NK-92 (cell line): ENCODE measurements around the gene BAG5.

Experiments
- DNase-seq: peaks from one replicate; lab custom pipeline; 2025; ENCODE audit not compliant: unreplicated experiment; lab: John Stamatoyannopoulos, UW

Gene BAG5

DNA sequence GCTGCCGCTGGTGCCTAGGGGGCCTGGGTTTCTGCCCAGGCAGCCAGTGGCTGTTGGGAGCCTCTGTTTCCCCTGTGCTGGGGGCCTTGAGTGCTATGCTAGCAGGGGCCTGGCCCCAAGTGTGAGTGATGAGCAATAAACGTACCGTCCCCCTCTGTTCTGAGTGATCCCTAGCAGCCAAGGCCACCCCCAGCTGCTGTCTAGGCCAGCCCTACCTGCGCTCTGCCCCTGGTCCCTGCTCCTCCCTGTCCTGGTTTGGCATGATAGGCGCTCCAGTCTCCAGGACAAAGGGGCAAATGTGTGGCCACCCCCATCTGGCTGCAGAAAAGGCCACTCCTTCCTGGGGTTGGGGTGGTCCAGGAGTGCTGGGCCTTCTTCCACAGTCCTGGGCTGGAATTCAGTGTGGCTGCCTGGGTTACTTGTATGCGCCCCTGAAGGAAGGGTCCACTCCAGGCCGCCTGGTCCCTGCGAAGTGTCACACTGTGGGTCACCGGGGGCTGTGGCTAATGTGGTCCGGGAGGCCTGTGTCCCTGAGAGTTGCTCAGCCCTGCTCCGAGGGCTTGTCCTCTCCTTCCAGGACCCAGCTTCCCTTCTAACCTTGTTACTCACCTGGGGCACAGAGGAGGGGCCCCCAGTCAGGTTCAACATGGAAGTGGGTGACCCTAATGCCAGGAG, 26.4 kb downstream of the BAG5 start:
- DNase-seq = no peak

- no peak for DNase-seq
These were observed 27.2 kb downstream of the BAG5 start for GRCh38 chr14:103535081-103535890.

DNA sequence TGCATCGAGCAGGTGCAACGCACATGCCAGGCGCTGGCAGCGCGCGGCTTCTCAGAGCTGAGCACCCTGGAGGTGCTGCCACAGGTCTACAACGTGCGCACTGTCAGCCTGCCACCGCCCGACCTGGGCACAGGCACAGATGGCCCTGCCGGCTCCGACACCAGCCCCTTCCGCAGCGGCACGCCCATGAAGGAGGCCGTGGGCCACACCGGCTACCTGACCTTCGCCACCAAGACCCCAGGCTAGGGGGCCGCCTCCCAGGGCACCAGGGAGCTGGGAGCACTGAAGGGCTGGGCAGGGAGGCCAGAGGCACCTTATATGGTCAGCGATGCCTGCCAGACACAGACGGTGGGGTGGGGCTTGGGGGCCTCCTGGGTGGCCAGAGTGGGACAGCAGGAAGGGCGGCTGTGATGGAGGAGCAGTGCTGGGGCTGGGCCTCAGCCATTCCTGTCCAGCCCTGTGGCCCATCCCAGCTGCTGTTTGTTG, 27.8 kb downstream of the BAG5 start:
- no peak for DNase-seq

- no peak for DNase-seq
These were observed 28.4 kb downstream of the BAG5 start for GRCh38 chr14:103533999-103534575.

DNA sequence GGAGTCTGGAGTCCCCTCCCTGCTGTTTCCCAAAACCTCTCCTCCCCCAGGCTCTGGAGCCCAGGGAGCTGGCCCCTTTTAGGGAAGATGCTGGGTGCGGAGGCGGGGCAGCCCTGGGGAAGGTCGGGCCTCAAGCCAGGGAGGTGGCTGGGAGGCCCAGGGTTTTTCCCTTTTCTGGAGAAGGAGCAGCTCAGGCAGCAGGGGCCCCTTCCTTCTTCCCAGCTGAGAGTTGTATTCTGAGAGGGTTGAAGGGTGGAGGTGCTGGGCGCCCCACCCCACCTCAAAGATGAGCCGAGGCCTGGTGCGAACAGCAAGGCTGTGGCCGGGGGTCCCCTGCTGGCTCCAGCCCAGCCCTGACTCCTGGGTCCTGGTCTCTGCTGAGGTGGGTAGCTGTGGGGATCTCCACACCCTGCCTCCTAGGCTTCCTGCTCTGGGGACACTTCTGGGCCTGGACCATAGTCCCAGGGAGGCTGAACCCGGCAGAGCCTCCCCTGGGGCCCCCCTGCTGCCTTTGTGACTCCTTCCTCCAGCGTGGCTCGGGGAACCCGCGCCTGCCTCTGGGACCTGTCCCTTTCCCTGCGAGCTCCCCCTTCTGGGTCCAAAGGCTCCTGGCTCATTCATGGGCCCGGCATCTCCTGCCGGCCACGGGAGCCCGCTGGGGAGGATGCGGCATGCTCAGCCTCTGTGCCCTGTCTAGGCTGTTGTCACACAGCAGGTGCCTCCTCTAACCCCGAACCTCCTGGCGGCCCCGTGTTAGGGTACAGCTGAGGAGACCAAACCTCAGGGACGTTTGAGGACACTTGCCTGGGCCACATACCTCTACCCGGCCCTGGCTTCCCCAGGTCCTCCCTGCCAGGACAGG, 29.1 kb downstream of the BAG5 start:
- DNase-seq = no peak

- no peak for DNase-seq
These were observed 30.0 kb downstream of the BAG5 start for GRCh38 chr14:103532216-103533136.

DNA sequence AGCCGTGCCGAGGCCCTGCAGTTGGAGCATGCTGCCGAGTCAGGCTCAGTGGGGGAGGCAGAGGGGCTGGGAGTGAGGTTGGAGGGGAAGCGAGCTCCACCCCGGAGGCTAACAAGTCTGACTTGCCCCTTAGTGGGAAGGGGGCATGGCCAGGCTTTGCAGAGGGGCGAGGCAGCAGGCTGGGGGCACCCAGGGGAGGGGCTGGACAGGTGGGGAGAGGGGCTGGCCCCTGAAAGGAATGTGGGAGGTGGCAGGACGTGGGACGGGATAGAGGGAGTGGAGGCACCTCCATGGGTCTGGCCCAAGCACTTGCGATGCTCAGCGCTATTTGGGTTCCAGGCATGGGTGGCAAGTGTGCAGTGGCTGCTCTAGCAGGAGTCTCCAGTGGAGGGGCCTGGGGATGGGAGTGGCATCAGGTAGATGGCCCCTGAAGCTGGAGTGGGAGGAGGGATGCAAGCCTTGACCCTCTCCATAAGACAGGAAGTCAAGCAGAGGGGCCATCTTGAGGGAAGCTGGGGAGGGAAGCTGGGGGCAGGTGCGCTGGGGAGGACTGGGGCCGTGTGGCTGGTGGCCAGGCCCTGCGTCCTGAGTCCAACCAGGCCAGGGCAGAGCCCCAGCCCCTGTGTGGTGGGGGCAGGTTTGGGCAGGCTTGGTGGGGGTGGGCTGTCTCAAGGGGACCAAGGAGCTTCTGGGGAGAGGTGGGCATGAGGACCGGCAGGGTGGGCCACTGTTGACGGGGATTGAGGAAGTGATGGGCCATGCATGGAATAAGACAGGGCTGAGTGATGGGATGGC, 30.8 kb downstream of the BAG5 start:
- DNase-seq = no peak

DNA sequence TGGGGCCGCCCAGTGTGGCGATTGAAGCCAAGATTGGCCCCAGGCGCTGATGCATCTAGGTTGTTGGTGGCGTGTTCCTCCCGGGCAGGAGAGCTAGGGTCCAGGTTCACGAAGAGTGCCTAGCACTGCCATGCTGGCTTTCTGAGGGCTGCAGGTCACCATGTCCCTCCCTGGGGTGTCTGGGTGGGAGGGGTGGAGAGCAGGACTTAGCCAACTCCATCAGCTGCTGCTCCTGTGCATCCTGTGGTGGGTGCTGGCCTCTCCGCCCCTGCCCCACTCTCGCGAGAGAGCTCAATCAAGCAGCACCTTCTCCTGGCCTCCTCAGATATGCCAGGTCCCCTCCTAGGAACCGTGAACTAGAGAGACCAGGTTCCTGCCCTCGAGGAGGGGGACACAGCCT, 31.6 kb downstream of the BAG5 start:
- no peak for DNase-seq

DNA sequence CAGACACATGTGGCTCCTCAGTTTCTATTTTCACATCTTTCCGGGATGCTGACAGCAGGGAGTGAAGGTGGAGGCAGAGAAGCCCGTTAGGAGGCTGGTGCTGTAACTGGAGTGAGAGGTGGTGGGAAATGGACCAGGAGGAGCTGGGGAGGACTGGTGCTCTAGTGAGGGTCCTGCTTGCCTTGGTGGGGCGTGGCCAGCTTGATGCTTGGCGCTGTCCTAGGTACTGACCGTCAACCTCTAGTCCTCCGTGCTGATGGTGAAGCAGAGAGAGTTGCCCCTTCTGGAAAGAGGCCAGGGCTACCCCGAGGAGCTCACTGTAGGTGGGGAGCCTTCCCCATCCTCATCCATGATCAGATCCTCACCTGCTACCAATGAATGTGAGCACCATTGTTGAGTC, 32.1 kb downstream of the BAG5 start:
- no peak for DNase-seq

DNA sequence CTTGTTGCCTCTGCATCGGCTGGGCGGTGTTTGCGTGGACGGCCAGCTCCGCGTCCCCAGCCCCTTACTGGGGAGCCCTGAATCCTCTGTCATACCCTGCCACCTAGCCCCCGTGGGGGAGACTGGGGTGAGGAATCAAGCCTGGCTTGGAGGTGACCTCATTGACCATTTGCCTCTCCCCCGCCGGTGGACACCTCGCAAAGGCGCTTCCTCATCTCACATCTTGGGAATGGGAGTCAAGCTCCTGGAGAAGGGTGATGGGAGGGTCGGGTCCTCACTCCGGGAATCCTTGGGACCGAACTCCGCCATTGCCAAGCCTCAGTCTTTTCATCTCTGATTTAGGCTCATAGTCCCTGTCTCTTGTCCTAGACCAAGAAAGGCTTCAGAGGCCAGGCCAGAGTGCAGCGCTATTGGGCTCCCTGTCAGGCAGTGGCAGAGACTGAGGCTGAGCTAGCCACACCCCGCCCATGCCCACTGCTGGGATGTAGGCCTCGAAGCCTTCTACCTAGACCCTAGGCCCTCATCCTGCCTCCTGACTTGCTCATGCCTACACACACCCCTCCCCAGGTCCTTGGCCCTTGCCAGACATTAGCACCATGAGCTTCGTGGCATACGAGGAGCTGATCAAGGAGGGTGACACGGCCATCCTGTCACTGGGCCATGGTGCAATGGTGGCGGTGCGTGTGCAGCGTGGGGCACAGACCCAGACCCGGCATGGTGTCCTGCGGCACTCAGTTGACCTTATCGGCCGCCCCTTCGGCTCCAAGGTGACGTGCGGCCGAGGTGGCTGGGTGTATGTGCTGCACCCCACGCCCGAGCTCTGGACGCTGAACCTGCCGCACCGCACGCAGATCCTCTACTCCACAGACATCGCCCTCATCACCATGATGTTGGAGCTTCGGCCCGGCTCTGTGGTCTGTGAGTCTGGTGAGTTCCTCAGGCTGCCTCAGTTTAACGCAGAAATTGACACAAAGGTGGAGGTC, 32.8 kb downstream of the BAG5 start:
- DNase-seq = no peak

GRCh38 chr14:103528587-103529382, 33.7 kb downstream of the BAG5 start, which contains the start of gene TRMT61A:
TSS of gene TRMT61A (plus strand) at chr14:103529196. CDS start at chr14:103529979, 783 bp downstream.
- no peak for DNase-seq

GRCh38 chr14:103528146-103528586, 34.3 kb downstream of the BAG5 start:
- no peak for DNase-seq

DNA sequence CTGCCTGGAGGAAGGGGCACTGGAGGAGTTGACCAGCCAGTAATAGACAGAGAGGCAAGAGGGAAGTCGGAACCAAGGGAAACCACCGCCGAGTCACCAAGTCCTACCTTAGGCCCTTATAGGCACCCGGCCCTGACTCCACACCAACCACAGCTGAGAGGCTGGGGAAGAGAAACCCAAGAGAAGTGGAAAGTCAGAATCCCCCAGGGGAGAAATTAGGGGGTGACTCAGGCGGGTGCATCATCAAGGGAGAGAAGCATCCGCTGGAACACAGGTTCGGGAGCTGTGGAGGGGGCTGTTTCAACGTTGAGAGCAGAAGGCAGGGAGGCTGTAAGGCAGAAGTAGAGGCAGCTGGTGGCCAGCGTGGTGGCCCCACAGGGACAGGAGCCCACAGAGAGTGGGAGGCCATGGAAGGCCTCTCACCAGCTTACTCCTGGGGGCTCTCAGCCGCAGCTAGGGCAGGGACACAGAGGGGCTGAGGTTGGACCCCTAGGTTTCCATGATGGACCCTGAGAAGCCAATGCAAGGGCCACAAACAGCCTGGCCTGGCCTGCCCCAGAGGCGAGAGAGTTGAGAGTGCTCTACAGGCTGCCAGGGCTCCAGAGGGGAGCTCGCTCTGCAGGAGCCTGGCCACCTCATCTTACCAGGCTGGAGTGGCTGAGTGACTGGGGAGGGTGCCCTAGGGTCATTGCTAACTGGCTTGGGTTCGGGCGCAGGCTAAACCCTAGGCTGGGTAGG, 34.9 kb downstream of the BAG5 start:
- no peak for DNase-seq

GRCh38 chr14:103526914-103527248, 35.6 kb downstream of the BAG5 start:
- DNase-seq = no peak

DNA sequence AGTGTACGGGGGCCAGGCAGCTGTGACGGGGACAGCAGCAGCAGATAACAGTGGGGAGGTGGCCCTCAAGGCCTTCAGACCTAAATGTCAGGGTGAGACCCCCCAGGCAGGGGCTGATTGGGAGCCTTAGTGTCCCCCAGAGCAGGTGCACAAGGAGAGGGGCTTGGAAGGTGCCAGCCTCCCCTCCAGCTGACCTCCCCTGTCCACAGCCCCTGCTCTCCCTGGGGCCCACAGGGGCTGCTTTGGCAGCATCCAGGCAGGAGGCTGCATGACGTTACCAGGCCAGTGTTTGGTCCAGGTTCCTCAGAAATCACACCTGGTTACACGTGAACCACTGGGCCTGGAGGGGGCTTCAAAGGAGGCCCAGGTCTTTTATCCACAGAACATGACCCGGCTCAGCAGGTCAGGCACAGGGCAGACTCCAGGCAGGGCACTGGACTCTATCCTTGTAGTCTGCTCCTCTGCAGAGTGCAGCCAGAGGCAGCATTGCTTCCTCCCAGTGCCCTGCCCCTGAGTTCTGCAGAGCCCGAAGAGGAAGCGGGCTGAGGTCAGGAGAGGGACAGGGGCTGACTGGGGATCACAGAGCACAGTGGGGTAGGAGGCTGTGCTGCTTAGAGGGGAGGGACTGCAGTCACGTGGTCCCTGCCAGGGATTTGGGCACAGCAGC, 36.1 kb downstream of the BAG5 start:
- DNase-seq = no peak
